ENCODE data around the gene DLG2. TPM values are rescaled to one million over a fixed set of nuclear protein-coding genes. Genes with fewer than 3 reads are reported as not detected.

Gene DLG2
- total RNA-seq, 1 donor from 2014 or later: 0.17 TPM

GRCh38 chr11:84241343-84242131 is 1385.6 kb downstream of the DLG2 start:
- TF ChIP-seq, protein P1, sequence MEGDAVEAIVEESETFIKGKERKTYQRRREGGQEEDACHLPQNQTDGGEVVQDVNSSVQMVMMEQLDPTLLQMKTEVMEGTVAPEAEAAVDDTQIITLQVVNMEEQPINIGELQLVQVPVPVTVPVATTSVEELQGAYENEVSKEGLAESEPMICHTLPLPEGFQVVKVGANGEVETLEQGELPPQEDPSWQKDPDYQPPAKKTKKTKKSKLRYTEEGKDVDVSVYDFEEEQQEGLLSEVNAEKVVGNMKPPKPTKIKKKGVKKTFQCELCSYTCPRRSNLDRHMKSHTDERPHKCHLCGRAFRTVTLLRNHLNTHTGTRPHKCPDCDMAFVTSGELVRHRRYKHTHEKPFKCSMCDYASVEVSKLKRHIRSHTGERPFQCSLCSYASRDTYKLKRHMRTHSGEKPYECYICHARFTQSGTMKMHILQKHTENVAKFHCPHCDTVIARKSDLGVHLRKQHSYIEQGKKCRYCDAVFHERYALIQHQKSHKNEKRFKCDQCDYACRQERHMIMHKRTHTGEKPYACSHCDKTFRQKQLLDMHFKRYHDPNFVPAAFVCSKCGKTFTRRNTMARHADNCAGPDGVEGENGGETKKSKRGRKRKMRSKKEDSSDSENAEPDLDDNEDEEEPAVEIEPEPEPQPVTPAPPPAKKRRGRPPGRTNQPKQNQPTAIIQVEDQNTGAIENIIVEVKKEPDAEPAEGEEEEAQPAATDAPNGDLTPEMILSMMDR (conservative IDR thresholded peaks at IDR 0.05; ENCODE audit: low read depth, low read length): no peak
- H3K4me3 ChIP-seq (ENCODE audit: low read depth, low read length): no peak overlapping the region
- no peak for DNase-seq (ENCODE audit: low read depth)

DNA sequence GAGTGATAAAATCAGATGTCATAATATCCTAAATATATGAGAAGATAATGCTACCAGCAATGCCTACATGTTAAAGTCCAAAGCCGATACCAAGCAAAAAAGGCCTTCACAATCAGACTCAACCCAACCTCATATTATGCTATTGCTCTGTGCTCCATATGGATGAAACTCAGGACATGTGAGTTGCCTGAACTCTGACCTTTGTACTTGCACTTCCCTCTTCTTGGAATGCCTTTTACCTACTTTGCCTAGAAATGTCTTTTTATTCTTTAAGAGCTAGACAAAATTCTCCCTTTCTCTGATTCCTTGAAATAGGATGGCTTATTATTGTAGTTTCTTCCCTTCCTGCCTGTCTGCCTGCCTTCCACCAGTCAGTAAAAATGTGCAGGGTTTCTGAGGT is 1386.3 kb downstream of the DLG2 start:
- no peak for DNase-seq (ENCODE audit: low read depth)
- H3K4me3 ChIP-seq (ENCODE audit: low read depth, low read length): no peak overlapping the region
- TF ChIP-seq, protein P1 (conservative IDR thresholded peaks at IDR 0.05; ENCODE audit: low read depth, low read length): no peak

DNA sequence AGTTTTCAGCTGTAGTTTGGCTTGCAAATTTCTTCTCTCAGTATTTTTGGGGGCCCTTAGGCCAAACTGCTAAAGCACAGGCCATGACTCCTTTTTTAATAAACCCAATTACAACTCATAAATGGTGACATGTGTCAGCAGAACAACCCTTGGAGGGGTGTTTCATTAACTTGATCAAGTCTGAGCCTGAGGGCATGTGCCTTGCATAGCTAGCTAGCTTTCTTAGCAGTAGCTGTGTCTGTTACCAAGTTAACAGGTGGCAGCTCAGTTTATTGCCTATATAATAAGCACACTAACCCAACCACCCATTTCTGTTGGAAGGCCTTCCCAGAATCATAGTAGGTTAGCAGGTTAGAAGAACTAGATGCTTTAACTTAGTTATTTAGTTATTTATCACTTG is 1390.7 kb downstream of the DLG2 start:
- TF ChIP-seq, protein P1 (conservative IDR thresholded peaks at IDR 0.05; ENCODE audit: low read depth, low read length): no peak
- H3K4me3 ChIP-seq (ENCODE audit: low read depth, low read length): no peak overlapping the region
- DNase-seq (ENCODE audit: low read depth): no peak

GRCh38 chr11:84234462-84235202 is 1392.5 kb downstream of the DLG2 start:
- DNase-seq (ENCODE audit: low read depth): no peak
- TF ChIP-seq, protein P1 (conservative IDR thresholded peaks at IDR 0.05; ENCODE audit: low read depth, low read length): no peak
- no peak overlapping the region for H3K4me3 ChIP-seq (ENCODE audit: low read depth, low read length)

DNA sequence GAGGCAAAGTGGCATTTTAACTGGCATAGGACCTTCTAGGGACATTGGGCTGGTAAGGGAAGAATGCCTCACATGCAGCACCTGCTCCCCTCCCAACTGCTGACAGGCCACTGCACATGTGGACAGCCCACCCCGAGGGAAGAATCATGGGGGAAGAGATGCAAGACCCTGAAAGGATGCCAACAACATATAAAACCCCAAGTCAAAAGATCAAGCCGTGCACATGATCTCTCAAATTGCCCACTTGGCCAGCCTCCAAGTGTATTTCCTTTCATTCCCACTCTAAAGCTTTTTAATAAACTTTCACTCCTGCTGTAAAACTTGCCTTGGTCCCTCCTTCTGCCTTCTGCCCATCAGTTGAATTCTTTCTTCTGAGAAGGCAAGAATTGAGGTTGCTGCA is 1393.1 kb downstream of the DLG2 start:
- H3K4me3 ChIP-seq (ENCODE audit: low read depth, low read length): no peak overlapping the region
- DNase-seq (ENCODE audit: low read depth): no peak
- TF ChIP-seq, protein P1 (conservative IDR thresholded peaks at IDR 0.05; ENCODE audit: low read depth, low read length): no peak

DNA sequence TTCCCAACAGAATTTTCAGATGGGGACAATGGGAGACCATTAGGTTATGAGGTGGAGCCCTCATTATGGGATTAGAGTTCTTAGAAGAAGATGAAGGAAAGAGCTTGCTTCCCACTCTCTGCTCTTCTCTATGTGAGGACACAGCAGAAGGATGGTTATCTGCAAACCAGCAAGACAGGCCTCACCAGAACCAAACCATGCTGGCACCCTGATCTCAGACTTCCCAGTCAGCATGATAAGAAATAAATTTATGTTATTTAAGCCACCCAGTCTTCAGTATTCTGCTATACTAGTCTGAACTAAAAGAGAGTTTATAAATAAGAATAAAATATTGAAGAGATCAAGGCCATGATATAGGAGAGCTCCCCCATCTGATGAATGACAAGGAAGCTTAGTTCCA is 1394.6 kb downstream of the DLG2 start:
- TF ChIP-seq, protein P1 (conservative IDR thresholded peaks at IDR 0.05; ENCODE audit: low read depth, low read length): no peak
- DNase-seq (ENCODE audit: low read depth): no peak
- H3K4me3 ChIP-seq (ENCODE audit: low read depth, low read length): no peak overlapping the region

Data from epithelial cell of proximal tubule (primary cell).